HepG2 (cell line): Measurements from ENCODE around the gene TSSK1B. TPM values are rescaled to one million over a fixed set of nuclear protein-coding genes. Genes with fewer than 3 reads are reported as not detected.

ENCODE experiments used
- ATAC-seq: fragments of 200-7000 bp; cut with Tn5 transposase; 3 replicates; pipeline ENCODE4 v1.9.1; 2020; ENCODE audit warnings: mild to moderate bottlenecking, moderate library complexity
- BruUV-seq: library from RNA; stranded (reverse); fragments of 400-500 nt; replicated peaks from 2 replicates; lab custom pipeline; 2021; lab: Mats Ljungman, UMichigan
- CTCF ChIA-PET: fragments of 300-600 bp; formaldehyde crosslinking; extraction: SDS; loops from one replicate; lab custom pipeline; 2021; ENCODE audit warnings: low total read pairs, inconsistent platforms, low intra/inter-chr PET ratio; lab: Yijun Ruan, JAX
- POLR2A ChIA-PET: fragments of 350-600 bp; sonication (Branson Sonifier 250); formaldehyde crosslinking; loops from one replicate; lab custom pipeline; 2020; ENCODE audit warnings: antibody characterized with exemption, inconsistent platforms; lab: Yijun Ruan, JAX
- DNase-seq: peaks from one replicate; pipeline ENCODE4 v3.0.0-alpha.2; 2015; ENCODE audit warnings: low spot score
- FAIRE-seq: peaks from 3 replicates; lab custom pipeline; 2011; peaks lifted over from hg19 to GRCh38; lab: Jason Lieb, UNC
- H2AFZ ChIP-seq: one replicate; pipeline ENCODE4 v1.6.1; 2011; ENCODE audit warnings: low read length, inconsistent platforms
- H3K27ac ChIP-seq: fragments of 300-600 bp; 3 replicates; pipeline ENCODE4 v1.8.0; 2011; ENCODE audit warnings: mixed run types, mild to moderate bottlenecking, mixed read lengths, low read length, inconsistent platforms; ENCODE audit not compliant: insufficient read depth; ENCODE audit errors: extremely low read length
- H3K27me3 ChIP-seq, 2 experiments: fragments of 200-600 bp in 1 of 2; 2 replicates in 1 of 2; 3 replicates in 1 of 2; pipeline versions ENCODE4 v1.6.0 to v1.8.0; 2011; ENCODE audit warnings: low read length in 2 of 2, mild to moderate bottlenecking in 2 of 2, moderate library complexity in 2 of 2, inconsistent platforms in 1 of 2; ENCODE audit not compliant: insufficient read depth in 2 of 2, control insufficient read depth in 1 of 2
- H3K36me3 ChIP-seq, 2 experiments: fragments of 200-600 bp in 1 of 2; replicated peaks in 1 of 2; 2 replicates in 1 of 2; 3 replicates in 1 of 2; pipeline versions ENCODE4 v1.5.1 to v1.8.0; 2011; ENCODE audit warnings: low read length in 2 of 2, inconsistent platforms in 1 of 2; ENCODE audit not compliant: insufficient read depth in 2 of 2, control insufficient read depth in 1 of 2
- H3K4me1 ChIP-seq: 2 replicates; pipeline ENCODE4 v1.5.1; 2012; ENCODE audit warnings: low read length, inconsistent platforms; ENCODE audit not compliant: insufficient read depth
- H3K4me2 ChIP-seq: 2 replicates; pipeline ENCODE4 v1.6.0; 2011; ENCODE audit warnings: low read depth, low read length, inconsistent platforms
- H3K4me3 ChIP-seq, 3 experiments: fragments of 200-600 bp in 1 of 3; sonication (generic), shearing (Covaris generic) in 1 of 3; replicated peaks in 1 of 3; 2 replicates each; pipeline ENCODE4 v1.5.1; 2011 to 2016; ENCODE audit warnings: low read length in 3 of 3, inconsistent platforms in 2 of 3, low read depth in 2 of 3, mild to moderate bottlenecking in 2 of 3, control low read depth in 1 of 3, mixed read lengths in 1 of 3; ENCODE audit not compliant: insufficient read depth in 1 of 3
- H3K79me2 ChIP-seq: one replicate; pipeline ENCODE4 v1.6.1; 2011; ENCODE audit warnings: low read length, inconsistent platforms; ENCODE audit not compliant: insufficient read depth
- H3K9ac ChIP-seq: 2 replicates; pipeline ENCODE4 v1.6.0; 2011; ENCODE audit warnings: mild to moderate bottlenecking, low read depth, low read length, inconsistent platforms; ENCODE audit not compliant: insufficient read depth
- H3K9me3 ChIP-seq: 2 replicates; pipeline ENCODE4 v1.5.1; 2012; ENCODE audit warnings: mild to moderate bottlenecking, low read length
- H4K20me1 ChIP-seq: 2 replicates; pipeline ENCODE4 v1.6.0; 2011; ENCODE audit warnings: inconsistent platforms, mild to moderate bottlenecking, low read length, moderate library complexity; ENCODE audit not compliant: insufficient read depth
- ETV5 ChIP-seq: IDR thresholded peaks from 2 replicates; pipeline ENCODE4 v1.6.1; 2018; ENCODE audit warnings: missing biosample characterization, missing genetic modification reagents, inconsistent platforms, borderline replicate concordance
- ISX ChIP-seq: sonication (generic); formaldehyde crosslinking; conservative IDR thresholded peaks from 2 replicates; pipeline ENCODE4 v1.5.0; 2020; ENCODE audit warnings: missing genetic modification reagents
- NCOA5 ChIP-seq: sonication (generic); formaldehyde crosslinking; IDR thresholded peaks from 2 replicates; pipeline ENCODE4 v1.4.0; 2020; ENCODE audit warnings: missing genetic modification reagents
- POLR2AphosphoS5 ChIP-seq: IDR thresholded peaks from 2 replicates; pipeline ENCODE4 v1.6.1; 2012; ENCODE audit warnings: low read depth, low read length
- RELA ChIP-seq: sonication (generic); formaldehyde crosslinking; IDR thresholded peaks from 2 replicates; pipeline ENCODE4 v1.4.0; 2020; ENCODE audit warnings: missing genetic modification reagents
- TAF15 ChIP-seq: fragments of 200-400 bp; formaldehyde crosslinking; IDR thresholded peaks from one replicate; pipeline ENCODE4 v1.6.1; 2018; ENCODE audit warnings: mild to moderate bottlenecking, low read depth, low read length; ENCODE audit not compliant: poor library complexity, severe bottlenecking
- ZEB1 ChIP-seq: IDR thresholded peaks from 2 replicates; pipeline ENCODE4 v1.6.1; 2012; ENCODE audit warnings: mild to moderate bottlenecking, low read depth, inconsistent platforms; ENCODE audit not compliant: insufficient replicate concordance
- ZNF260 ChIP-seq: sonication (generic); formaldehyde crosslinking; IDR thresholded peaks from 2 replicates; pipeline ENCODE4 v1.4.0; 2020; ENCODE audit warnings: missing genetic modification reagents, low read depth, mild to moderate bottlenecking, borderline replicate concordance
- ZNF333 ChIP-seq: sonication (generic); formaldehyde crosslinking; IDR thresholded peaks from 2 replicates; pipeline ENCODE4 v1.4.0; 2020; ENCODE audit warnings: mild to moderate bottlenecking, missing genetic modification reagents, borderline replicate concordance
- WGBS: methylation state at CpG from one replicate; pipeline ENCODE4 v1.1.6; 2017; ENCODE audit warnings: low lambda C conversion rate; 5-methylcytosine and 5-hydroxymethylcytosine counted together
- in situ Hi-C: cut with HindIII; loops from 2 replicates; pipeline ENCODE4 v1.10.0; 2017; ENCODE audit warnings: low pct_unique_long_range_greater_than_20kb; ENCODE audit not compliant: extremely low pct_ligation_motif_present
- intact Hi-C: fragments of 100-400 bp; cut with micrococcal nuclease; formaldehyde crosslinking; loops from one replicate; pipeline ENCODE4 v1.10.0; 2022; ENCODE audit not compliant: unreplicated experiment
- polyA plus RNA-seq, 8 experiments: library from polyadenylated mRNA; depleted of rRNA in 3 of 8; stranded (reverse) in 7 of 8; unstranded in 1 of 8; fragments of >200 nt; fragmentation: Illumina TruSeq in 4 of 8; extraction: Trizol in 4 of 8; gene quantifications; 2 replicates each; pipeline versions ENCODE4 v1.2.1 to v1.2.3, GENCODE V29; 2011 to 2016; ENCODE audit warnings: low read depth in 4 of 8, missing spikeins in 1 of 8, mixed read lengths in 1 of 8; ENCODE audit not compliant: insufficient read depth in 1 of 8
- total RNA-seq, 5 experiments: library from RNA; depleted of rRNA; stranded (reverse); fragments of >200 nt; fragmentation: Illumina TruSeq; extraction: Trizol; gene quantifications; 2 replicates each; pipeline ENCODE4 v1.2.3, GENCODE V29; 2016; ENCODE audit warnings: low read depth in 1 of 5
- TF ChIP-seq, protein P1 (sequence below): sonication (generic); formaldehyde crosslinking; IDR thresholded peaks from 2 replicates; pipeline ENCODE4 v1.8.1; 2023; ENCODE audit warnings: missing genetic modification reagents, inconsistent platforms, borderline replicate concordance
- TF ChIP-seq, protein P2 (sequence below): sonication (generic); formaldehyde crosslinking; IDR thresholded peaks from 2 replicates; pipeline ENCODE4 v1.8.1; 2022; ENCODE audit warnings: low read depth, mild to moderate bottlenecking, missing genetic modification reagents
- TF ChIP-seq, protein P3 (sequence below): sonication (generic); formaldehyde crosslinking; IDR thresholded peaks from 2 replicates; pipeline ENCODE4 v1.8.0; 2022; ENCODE audit warnings: missing genetic modification reagents, low read depth, mild to moderate bottlenecking, borderline replicate concordance
- TF ChIP-seq, protein P4 (sequence below): sonication (generic); formaldehyde crosslinking; IDR thresholded peaks from 2 replicates; pipeline ENCODE4 v1.8.0; 2022; ENCODE audit warnings: missing genetic modification reagents, mild to moderate bottlenecking, moderate library complexity, borderline replicate concordance

Gene TSSK1B
- total and polyA plus RNA-seq, 2 of the 13 experiments (the other 11 are each of a cell fraction or from before 2014, with no cell fraction given): not detected

DNA sequence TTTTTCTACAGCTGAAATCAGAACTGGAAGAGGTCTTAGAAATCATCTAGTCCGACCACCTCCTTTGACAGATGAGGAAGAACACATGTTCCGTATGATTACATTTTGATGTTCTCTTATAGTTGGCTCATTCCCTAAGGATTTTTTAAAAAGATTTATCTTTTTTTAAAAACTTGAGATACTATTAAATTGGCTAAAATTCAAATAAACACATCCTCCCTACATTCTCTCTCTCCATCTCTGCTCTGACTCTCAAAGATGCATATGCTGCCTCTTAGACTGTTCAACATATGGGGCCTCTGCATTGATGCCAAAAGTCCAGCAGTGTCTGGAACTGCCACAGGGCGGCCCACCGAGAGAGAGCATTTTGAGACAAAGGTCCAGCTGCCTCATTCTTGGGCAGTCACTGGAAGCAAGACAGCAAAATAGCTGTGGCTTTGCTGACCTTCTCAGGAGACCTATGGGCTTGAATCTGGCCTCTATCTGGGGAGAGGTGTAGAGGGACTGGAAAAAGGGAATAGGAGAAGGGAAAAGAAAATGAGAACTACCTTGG lies 12.8 kb upstream of the TSSK1B start (continued):
- TF ChIP-seq ISX (CRISPR knock-in tag): no peak

DNA sequence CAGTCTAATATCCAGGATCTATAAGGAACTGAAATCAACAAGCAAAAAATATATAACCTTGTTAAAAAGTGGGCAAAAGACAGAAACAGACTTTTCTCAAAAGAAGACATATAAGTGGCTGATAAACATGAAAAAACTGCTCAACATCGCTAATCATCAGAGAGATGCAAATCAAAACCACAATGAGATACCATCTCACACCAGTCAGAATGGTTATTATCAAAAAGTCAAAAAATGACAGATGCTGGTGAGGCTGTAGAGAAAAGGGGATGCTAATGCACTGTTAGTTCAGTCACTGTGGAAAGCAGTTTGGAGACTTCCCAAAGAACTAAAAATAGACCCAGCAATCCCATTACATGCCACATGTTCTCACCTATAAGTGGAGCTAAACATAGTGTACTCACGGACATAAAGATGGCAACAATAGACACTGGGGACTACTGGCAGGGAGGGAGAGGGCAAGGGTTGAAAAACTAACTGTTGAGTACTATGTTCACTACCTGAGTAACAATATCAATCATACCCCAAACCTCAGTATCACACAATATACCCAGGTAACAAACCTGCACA lies 11.7 kb upstream of the TSSK1B start:
- Histone ChIP-seq H3K4me3 (no peak overlapping the region), H3K27me3 (no peaks in the 10 kb centered on the region), H3K9me3 (no peaks in the 10 kb centered on the region), H3K36me3 (no peaks in the 10 kb centered on the region), H4K20me1 (no peaks in the 10 kb centered on the region)
- intact Hi-C loops: loop anchor here (10.0 kb wide), 1 partner anchor 158 kb away; no protein-coding TSS in a partner anchor
- ATAC-seq: no peak
- FAIRE-seq: no peak
- 0% methylated on average over 2 of the region's 2 CpGs for WGBS
- TF ChIP-seq, protein P1, sequence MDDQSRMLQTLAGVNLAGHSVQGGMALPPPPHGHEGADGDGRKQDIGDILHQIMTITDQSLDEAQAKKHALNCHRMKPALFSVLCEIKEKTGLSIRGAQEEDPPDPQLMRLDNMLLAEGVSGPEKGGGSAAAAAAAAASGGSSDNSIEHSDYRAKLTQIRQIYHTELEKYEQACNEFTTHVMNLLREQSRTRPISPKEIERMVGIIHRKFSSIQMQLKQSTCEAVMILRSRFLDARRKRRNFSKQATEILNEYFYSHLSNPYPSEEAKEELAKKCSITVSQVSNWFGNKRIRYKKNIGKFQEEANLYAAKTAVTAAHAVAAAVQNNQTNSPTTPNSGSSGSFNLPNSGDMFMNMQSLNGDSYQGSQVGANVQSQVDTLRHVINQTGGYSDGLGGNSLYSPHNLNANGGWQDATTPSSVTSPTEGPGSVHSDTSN (CRISPR knock-in tag): no peak
- TF ChIP-seq ZNF260 (CRISPR knock-in tag) (no peak), ZNF333 (CRISPR knock-in tag) (no peak), RELA (CRISPR knock-in tag) (no peak), NCOA5 (CRISPR knock-in tag) (no peak), TAF15 (no peak), POLR2AphosphoS5 (no peak), ETV5 (CRISPR knock-in tag) (no peak), ZEB1 (no peak)
- TF ChIP-seq, protein P2, sequence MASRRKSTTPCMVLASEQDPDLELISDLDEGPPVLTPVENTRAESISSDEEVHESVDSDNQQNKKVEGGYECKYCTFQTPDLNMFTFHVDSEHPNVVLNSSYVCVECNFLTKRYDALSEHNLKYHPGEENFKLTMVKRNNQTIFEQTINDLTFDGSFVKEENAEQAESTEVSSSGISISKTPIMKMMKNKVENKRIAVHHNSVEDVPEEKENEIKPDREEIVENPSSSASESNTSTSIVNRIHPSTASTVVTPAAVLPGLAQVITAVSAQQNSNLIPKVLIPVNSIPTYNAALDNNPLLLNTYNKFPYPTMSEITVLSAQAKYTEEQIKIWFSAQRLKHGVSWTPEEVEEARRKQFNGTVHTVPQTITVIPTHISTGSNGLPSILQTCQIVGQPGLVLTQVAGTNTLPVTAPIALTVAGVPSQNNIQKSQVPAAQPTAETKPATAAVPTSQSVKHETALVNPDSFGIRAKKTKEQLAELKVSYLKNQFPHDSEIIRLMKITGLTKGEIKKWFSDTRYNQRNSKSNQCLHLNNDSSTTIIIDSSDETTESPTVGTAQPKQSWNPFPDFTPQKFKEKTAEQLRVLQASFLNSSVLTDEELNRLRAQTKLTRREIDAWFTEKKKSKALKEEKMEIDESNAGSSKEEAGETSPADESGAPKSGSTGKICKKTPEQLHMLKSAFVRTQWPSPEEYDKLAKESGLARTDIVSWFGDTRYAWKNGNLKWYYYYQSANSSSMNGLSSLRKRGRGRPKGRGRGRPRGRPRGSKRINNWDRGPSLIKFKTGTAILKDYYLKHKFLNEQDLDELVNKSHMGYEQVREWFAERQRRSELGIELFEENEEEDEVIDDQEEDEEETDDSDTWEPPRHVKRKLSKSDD (CRISPR knock-in tag): no peak
- TF ChIP-seq, protein P3, sequence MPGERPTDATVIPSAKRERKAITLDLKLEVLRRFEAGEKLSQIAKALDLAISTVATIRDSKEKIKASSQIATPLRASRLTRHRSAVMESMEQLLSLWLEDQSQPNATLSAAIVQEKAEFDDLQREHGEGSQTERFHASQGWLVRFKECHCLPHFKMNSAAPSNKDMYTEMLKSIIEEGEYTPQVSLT (CRISPR knock-in tag): no peak
- TF ChIP-seq, protein P4, sequence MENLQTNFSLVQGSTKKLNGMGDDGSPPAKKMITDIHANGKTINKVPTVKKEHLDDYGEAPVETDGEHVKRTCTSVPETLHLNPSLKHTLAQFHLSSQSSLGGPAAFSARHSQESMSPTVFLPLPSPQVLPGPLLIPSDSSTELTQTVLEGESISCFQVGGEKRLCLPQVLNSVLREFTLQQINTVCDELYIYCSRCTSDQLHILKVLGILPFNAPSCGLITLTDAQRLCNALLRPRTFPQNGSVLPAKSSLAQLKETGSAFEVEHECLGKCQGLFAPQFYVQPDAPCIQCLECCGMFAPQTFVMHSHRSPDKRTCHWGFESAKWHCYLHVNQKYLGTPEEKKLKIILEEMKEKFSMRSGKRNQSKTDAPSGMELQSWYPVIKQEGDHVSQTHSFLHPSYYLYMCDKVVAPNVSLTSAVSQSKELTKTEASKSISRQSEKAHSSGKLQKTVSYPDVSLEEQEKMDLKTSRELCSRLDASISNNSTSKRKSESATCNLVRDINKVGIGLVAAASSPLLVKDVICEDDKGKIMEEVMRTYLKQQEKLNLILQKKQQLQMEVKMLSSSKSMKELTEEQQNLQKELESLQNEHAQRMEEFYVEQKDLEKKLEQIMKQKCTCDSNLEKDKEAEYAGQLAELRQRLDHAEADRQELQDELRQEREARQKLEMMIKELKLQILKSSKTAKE (CRISPR knock-in tag): no peak
- TF ChIP-seq, all 625 proteins: peak for 0
- H3K9ac ChIP-seq: no peak overlapping the region
- no peak for DNase-seq
- H3K4me2 ChIP-seq: no peak overlapping the region
- H3K79me2 ChIP-seq: no peaks in the 10 kb centered on the region
- ChIA-PET CTCF (interaction anchor here (2.1 kb wide), 1 partner anchor 64 kb away, joined by 8 read pairs; no protein-coding TSS in a partner anchor), POLR2A (no interaction called here)
- in situ Hi-C loops: no loop called here
- H3K27ac ChIP-seq: no peak overlapping the region
- no peaks in the 10 kb centered on the region for H3K4me1 ChIP-seq
- H2AFZ ChIP-seq: no peak overlapping the region
- no TSS peak for BruUV-seq
